A549 (cell line): ENCODE results near the gene GFY.

ENCODE experiments used
- ESRRA ChIP-seq: fragments of 150-350 bp; IDR thresholded peaks from 2 replicates; pipeline ENCODE4 v1.6.1; 2014; ENCODE audit warnings: mild to moderate bottlenecking, low read length, borderline replicate concordance
- POLR2A ChIP-seq: IDR thresholded peaks from 2 replicates; pipeline ENCODE4 v1.6.1; 2012; ENCODE audit warnings: mild to moderate bottlenecking, low read length
- ZFP36 ChIP-seq: fragments of 450-650 bp; IDR thresholded peaks from 2 replicates; pipeline ENCODE4 v1.6.1; 2014; ENCODE audit warnings: borderline replicate concordance; ENCODE audit not compliant: partially characterized antibody
- ZSCAN20 ChIP-seq: fragments of 250-450 bp; sonication (Bioruptor Pico); IDR thresholded peaks from 2 replicates; pipeline ENCODE4 v1.8.0; 2022; ENCODE audit warnings: mild to moderate bottlenecking, moderate library complexity
- TF ChIP-seq, protein P1 (sequence below): fragments of 200-600 bp; sonication (generic); IDR thresholded peaks from 2 replicates; pipeline ENCODE4 v1.6.1; 2016; ENCODE audit warnings: antibody characterized with exemption, mild to moderate bottlenecking, moderate library complexity
- TF ChIP-seq, protein P2 (sequence below): IDR thresholded peaks from 2 replicates; pipeline ENCODE4 v1.6.1; 2012

DNA sequence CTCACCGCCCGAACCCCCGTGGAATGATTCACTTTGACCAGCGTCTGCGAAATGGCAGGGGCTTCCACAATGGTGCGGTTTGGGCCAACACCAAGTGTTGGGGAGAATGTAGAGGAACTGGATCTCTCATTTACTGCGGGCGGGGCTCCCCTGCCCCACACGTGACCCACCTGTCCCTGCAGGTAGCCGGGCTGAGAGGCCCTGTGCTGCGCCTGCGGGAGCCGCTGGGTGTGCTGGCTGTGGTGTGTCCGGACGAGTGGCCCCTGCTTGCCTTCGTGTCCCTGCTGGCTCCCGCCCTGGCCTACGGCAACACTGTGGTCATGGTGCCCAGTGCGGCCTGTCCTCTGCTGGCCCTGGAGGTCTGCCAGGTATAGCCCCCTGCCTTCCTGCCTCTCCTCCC, 43.0 kb downstream of the GFY start:
- TF ChIP-seq POLR2A = no peak
- TF ChIP-seq, protein P1, sequence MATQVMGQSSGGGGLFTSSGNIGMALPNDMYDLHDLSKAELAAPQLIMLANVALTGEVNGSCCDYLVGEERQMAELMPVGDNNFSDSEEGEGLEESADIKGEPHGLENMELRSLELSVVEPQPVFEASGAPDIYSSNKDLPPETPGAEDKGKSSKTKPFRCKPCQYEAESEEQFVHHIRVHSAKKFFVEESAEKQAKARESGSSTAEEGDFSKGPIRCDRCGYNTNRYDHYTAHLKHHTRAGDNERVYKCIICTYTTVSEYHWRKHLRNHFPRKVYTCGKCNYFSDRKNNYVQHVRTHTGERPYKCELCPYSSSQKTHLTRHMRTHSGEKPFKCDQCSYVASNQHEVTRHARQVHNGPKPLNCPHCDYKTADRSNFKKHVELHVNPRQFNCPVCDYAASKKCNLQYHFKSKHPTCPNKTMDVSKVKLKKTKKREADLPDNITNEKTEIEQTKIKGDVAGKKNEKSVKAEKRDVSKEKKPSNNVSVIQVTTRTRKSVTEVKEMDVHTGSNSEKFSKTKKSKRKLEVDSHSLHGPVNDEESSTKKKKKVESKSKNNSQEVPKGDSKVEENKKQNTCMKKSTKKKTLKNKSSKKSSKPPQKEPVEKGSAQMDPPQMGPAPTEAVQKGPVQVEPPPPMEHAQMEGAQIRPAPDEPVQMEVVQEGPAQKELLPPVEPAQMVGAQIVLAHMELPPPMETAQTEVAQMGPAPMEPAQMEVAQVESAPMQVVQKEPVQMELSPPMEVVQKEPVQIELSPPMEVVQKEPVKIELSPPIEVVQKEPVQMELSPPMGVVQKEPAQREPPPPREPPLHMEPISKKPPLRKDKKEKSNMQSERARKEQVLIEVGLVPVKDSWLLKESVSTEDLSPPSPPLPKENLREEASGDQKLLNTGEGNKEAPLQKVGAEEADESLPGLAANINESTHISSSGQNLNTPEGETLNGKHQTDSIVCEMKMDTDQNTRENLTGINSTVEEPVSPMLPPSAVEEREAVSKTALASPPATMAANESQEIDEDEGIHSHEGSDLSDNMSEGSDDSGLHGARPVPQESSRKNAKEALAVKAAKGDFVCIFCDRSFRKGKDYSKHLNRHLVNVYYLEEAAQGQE = no peak
- TF ChIP-seq, protein P2, sequence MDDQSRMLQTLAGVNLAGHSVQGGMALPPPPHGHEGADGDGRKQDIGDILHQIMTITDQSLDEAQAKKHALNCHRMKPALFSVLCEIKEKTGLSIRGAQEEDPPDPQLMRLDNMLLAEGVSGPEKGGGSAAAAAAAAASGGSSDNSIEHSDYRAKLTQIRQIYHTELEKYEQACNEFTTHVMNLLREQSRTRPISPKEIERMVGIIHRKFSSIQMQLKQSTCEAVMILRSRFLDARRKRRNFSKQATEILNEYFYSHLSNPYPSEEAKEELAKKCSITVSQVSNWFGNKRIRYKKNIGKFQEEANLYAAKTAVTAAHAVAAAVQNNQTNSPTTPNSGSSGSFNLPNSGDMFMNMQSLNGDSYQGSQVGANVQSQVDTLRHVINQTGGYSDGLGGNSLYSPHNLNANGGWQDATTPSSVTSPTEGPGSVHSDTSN = no peak
- TF ChIP-seq ZFP36 = no peak
- no peak for TF ChIP-seq ZSCAN20 (CRISPR knock-in tag)
- TF ChIP-seq ESRRA = no peak
